OCI-LY7 (cell line): ENCODE results near the gene EVA1C. TPM values are rescaled to one million over a fixed set of nuclear protein-coding genes. Genes with fewer than 3 reads are reported as not detected.

ENCODE experiments used
- BruUV-seq: library from RNA; stranded (reverse); fragments of 400-500 nt; replicated peaks from 2 replicates; lab custom pipeline; 2021; lab: Mats Ljungman, UMichigan
- CTCF ChIA-PET: fragments of 300-600 bp; sonication (Branson Sonifier 250); formaldehyde crosslinking; loops from one replicate; lab custom pipeline; 2022; ENCODE audit warnings: antibody characterized with exemption; ENCODE audit not compliant: unreplicated experiment; lab: Charles Lee
- POLR2A ChIA-PET: fragments of 300-600 bp; sonication (Branson Sonifier 250); formaldehyde crosslinking; loops from one replicate; lab custom pipeline; 2022; ENCODE audit warnings: antibody characterized with exemption; lab: Charles Lee
- DNase-seq: peaks from one replicate; pipeline ENCODE4 v3.0.0-alpha.2; 2015; ENCODE audit warnings: low spot score
- H2AFZ ChIP-seq: fragments of 200-600 bp; sonication (generic), shearing (Covaris generic); 2 replicates; pipeline ENCODE4 v1.6.1; 2014; ENCODE audit warnings: mild to moderate bottlenecking, antibody characterized with exemption, low read length, moderate library complexity
- H3K27ac ChIP-seq: fragments of 200-600 bp; sonication (generic); 2 replicates; pipeline ENCODE4 v1.5.1; 2014; ENCODE audit warnings: mixed run types, low read depth, mild to moderate bottlenecking, moderate library complexity, low read length, inconsistent platforms; ENCODE audit not compliant: poor library complexity, severe bottlenecking
- H3K36me3 ChIP-seq: fragments of 200-600 bp; sonication (generic); 2 replicates; pipeline ENCODE4 v1.6.1; 2014; ENCODE audit warnings: mild to moderate bottlenecking, antibody characterized with exemption, low read length, moderate library complexity, mixed read lengths; ENCODE audit not compliant: insufficient read depth
- H3K4me1 ChIP-seq: fragments of 200-600 bp; sonication (generic); 2 replicates; pipeline ENCODE4 v1.5.1; 2014; ENCODE audit warnings: mild to moderate bottlenecking, low read length; ENCODE audit not compliant: insufficient read depth, poor library complexity, severe bottlenecking
- H3K4me2 ChIP-seq: fragments of 200-600 bp; sonication (generic); 2 replicates; pipeline ENCODE4 v1.6.1; 2014; ENCODE audit warnings: mild to moderate bottlenecking, low read length
- H3K4me3 ChIP-seq: fragments of 200-600 bp; sonication (generic); 2 replicates; pipeline ENCODE4 v1.5.1; 2014; ENCODE audit warnings: mild to moderate bottlenecking, low read depth, low read length; ENCODE audit not compliant: poor library complexity, severe bottlenecking
- H3K79me2 ChIP-seq: fragments of 200-600 bp; sonication (generic); 2 replicates; pipeline ENCODE4 v1.6.1; 2016; ENCODE audit warnings: low read depth, mild to moderate bottlenecking, low read length, moderate library complexity, mixed read lengths; ENCODE audit not compliant: insufficient read depth
- H3K9me2 ChIP-seq: fragments of 200-600 bp; sonication (generic); 2 replicates; pipeline ENCODE4 v1.6.1; 2016; ENCODE audit warnings: mild to moderate bottlenecking, low read length, mixed read lengths; ENCODE audit not compliant: insufficient read depth
- H3K9me3 ChIP-seq: fragments of 200-600 bp; sonication (generic); 2 replicates; pipeline ENCODE4 v1.6.1; 2014; ENCODE audit warnings: mild to moderate bottlenecking, mixed run types, low read length, mixed read lengths
- H4K20me1 ChIP-seq: fragments of 200-600 bp; sonication (generic); 2 replicates; pipeline ENCODE4 v1.6.1; 2014; ENCODE audit warnings: mild to moderate bottlenecking, antibody characterized with exemption, low read length, moderate library complexity, mixed read lengths; ENCODE audit not compliant: insufficient read depth
- EZH2phosphoT487 ChIP-seq: fragments of 200-600 bp; sonication (generic); IDR thresholded peaks from 2 replicates; pipeline ENCODE4 v1.6.1; 2018; ENCODE audit warnings: low read depth, borderline replicate concordance, mild to moderate bottlenecking, mixed run types, antibody characterized with exemption, low read length, moderate library complexity, mixed read lengths
- intact Hi-C: fragments of 100-400 bp; cut with micrococcal nuclease; formaldehyde crosslinking; loops from one replicate; pipeline ENCODE4 v1.10.0; 2022; ENCODE audit not compliant: unreplicated experiment
- total RNA-seq, 2 experiments: library from RNA; depleted of rRNA in 1 of 2; stranded (reverse); fragments of >200 nt in 1 of 2; shearing (Covaris generic) in 1 of 2; gene quantifications; 2 replicates each; pipeline ENCODE4 v1.2.3, GENCODE V29; 2014 to 2022
- TF ChIP-seq, protein P1 (sequence below): fragments of 200-600 bp; sonication (generic); conservative IDR thresholded peaks from 2 replicates; pipeline ENCODE4 v1.5.1; 2014; ENCODE audit warnings: mild to moderate bottlenecking, antibody characterized with exemption, low read length, moderate library complexity, mixed read lengths

EVA1C gene
- total RNA-seq, 2 experiments from 2014 or later = not detected

DNA sequence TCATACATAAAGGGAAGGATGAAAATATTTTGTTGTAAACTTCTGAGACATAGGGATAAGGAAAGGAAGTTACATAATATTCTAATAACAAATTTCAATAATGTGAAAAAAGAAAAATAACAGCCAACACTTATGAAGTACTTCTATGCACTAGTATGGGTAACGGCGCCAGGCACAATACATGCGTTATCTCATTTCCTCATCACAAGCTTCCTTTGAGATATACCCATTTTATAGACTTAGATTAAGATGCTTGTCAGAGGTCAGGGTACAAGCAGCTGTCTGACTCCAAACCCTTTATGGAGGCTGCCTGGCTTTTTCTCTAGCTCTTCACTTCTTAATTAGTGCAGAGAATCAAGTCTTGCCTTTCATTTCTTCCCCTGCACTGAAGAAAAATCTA lies 131.5 kb downstream of the EVA1C start:
- ChIA-PET POLR2A (interaction anchor here (0.6 to 0.7 kb wide), 3 partner anchors 347 to 1235 kb away, joined by 3 to 4 read pairs (median 3); partner anchors contain the start of gene OLIG2), CTCF (no interaction called here)
- Histone ChIP-seq H3K4me3 (no peak overlapping the region), H3K36me3 (no peaks in the 10 kb centered on the region), H3K9me2 (no peaks in the 10 kb centered on the region), H3K4me1 (no peaks in the 10 kb centered on the region), H4K20me1 (no peaks in the 10 kb centered on the region), H3K9me3 (no peaks in the 10 kb centered on the region), H3K4me2 (no peak overlapping the region), H3K27ac (no peak overlapping the region), H2AFZ (no peak overlapping the region), H3K79me2 (no peaks in the 10 kb centered on the region)
- no peak for DNase-seq
- intact Hi-C loops = no loop called here
- no TSS peak for BruUV-seq
- TF ChIP-seq EZH2phosphoT487 = no peak
- TF ChIP-seq, protein P1, sequence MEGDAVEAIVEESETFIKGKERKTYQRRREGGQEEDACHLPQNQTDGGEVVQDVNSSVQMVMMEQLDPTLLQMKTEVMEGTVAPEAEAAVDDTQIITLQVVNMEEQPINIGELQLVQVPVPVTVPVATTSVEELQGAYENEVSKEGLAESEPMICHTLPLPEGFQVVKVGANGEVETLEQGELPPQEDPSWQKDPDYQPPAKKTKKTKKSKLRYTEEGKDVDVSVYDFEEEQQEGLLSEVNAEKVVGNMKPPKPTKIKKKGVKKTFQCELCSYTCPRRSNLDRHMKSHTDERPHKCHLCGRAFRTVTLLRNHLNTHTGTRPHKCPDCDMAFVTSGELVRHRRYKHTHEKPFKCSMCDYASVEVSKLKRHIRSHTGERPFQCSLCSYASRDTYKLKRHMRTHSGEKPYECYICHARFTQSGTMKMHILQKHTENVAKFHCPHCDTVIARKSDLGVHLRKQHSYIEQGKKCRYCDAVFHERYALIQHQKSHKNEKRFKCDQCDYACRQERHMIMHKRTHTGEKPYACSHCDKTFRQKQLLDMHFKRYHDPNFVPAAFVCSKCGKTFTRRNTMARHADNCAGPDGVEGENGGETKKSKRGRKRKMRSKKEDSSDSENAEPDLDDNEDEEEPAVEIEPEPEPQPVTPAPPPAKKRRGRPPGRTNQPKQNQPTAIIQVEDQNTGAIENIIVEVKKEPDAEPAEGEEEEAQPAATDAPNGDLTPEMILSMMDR = no peak

DNA sequence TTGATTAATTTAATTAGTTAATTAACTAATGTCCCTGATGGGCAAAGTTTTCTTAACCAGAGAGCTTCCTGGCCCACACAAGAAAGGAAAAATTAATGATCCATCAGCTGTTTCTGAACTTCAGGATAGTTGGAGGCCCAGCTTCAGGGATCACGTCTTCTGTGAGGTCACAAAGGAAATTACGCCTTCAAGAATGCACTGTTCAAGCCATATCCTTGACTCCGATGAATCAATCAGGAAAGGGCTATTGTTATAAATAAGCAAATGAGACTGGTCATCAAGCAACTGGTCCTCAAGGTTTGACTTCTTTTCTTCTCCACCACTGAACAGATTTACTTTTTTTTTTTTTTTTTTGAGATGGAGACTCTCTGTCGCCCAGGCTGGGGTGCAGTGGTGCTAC lies 132.2 kb downstream of the EVA1C start:
- intact Hi-C loops = no loop called here
- no peak overlapping the region for H3K4me2 ChIP-seq
- no TSS peak for BruUV-seq

DNA sequence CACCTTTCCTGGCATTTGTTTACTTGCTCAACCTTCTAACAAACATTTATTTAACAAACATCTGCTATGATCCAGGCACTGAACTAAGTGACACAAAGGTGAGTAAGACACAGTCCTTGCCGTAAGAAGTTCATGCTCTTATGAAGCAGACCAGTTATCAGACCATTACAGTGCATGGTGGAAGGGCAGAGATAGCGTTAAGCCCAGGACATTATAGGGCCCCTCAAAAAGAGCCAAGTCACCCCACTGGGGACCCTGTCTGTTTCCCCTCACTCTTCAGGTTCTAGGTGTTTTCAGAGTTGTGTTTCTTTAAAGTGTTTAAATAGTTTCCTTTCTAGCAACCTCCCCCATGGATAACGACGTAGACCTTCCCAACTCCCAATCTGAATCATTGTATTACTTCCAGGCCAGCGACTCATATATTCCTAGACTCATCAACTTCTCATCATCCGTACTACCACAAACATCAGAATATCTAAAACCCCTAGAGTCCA lies 133.5 kb downstream of the EVA1C start:
- ChIA-PET POLR2A (no interaction called here), CTCF (no interaction called here)
- DNase-seq = no peak
- H3K9me3 ChIP-seq = no peaks in the 10 kb centered on the region
- H4K20me1 ChIP-seq = no peaks in the 10 kb centered on the region
- no peaks in the 10 kb centered on the region for H3K36me3 ChIP-seq
- H3K79me2 ChIP-seq = no peaks in the 10 kb centered on the region
- no TSS peak for BruUV-seq
- intact Hi-C loops = no loop called here
- H3K27ac ChIP-seq = no peak overlapping the region
- H3K4me2 ChIP-seq = no peak overlapping the region
- no peak overlapping the region for H2AFZ ChIP-seq
- no peak for TF ChIP-seq EZH2phosphoT487
- TF ChIP-seq, protein P1 = no peak
- no peak overlapping the region for H3K4me3 ChIP-seq
- H3K9me2 ChIP-seq = no peaks in the 10 kb centered on the region
- no peaks in the 10 kb centered on the region for H3K4me1 ChIP-seq

More for the DNA sequence above, 132.2 kb downstream of the EVA1C start:
- Histone ChIP-seq H3K4me3 (no peak overlapping the region), H3K9me2 (no peaks in the 10 kb centered on the region), H3K4me1 (no peaks in the 10 kb centered on the region), H3K9me3 (no peaks in the 10 kb centered on the region), H2AFZ (no peak overlapping the region), H3K36me3 (no peaks in the 10 kb centered on the region), H3K79me2 (no peaks in the 10 kb centered on the region), H3K27ac (no peak overlapping the region), H4K20me1 (no peaks in the 10 kb centered on the region)
- POLR2A ChIA-PET = interaction anchor here (0.7 kb wide), 1 partner anchor 1235 kb away, joined by 3 read pairs; no protein-coding TSS in a partner anchor
- CTCF ChIA-PET = no interaction called here
- no peak for DNase-seq
- TF ChIP-seq, protein P1 = no peak
- no peak for TF ChIP-seq EZH2phosphoT487
